ENCODE results near the gene OCLN.

DNA sequence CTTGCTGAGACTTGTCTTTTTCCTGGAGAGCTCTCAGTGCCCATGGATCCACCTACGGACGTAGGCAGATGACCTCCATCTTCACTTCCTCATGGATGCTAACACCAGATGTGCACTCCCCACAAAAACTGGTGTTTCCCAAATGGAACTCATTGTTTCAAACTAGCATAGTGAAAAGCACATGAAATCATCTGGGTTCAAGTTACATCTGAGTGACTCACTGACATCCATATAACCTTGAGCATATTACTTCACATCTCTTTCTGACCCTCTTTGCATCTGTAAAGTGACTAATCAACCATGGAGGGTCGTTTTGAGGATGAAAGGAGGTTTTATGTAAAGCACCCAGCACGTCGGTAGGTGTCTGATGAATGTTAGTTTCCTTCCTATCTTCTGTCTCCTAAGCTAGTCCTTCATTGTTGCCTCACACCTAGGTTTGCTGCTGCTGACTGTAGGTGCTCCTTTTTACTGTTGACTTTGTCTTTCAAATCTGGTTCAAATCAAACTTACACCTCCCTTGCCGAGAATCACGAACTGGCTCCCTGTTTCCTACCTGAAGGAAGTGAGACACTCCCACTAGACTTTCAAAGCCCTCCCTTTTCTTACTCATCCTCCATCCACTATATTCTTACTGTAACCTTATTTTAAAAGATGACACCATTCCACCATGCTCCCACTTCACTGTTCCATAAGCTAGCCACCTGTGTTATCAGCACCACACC lies 10.3 kb downstream of the OCLN start:
- TF ChIP-seq, protein P1, sequence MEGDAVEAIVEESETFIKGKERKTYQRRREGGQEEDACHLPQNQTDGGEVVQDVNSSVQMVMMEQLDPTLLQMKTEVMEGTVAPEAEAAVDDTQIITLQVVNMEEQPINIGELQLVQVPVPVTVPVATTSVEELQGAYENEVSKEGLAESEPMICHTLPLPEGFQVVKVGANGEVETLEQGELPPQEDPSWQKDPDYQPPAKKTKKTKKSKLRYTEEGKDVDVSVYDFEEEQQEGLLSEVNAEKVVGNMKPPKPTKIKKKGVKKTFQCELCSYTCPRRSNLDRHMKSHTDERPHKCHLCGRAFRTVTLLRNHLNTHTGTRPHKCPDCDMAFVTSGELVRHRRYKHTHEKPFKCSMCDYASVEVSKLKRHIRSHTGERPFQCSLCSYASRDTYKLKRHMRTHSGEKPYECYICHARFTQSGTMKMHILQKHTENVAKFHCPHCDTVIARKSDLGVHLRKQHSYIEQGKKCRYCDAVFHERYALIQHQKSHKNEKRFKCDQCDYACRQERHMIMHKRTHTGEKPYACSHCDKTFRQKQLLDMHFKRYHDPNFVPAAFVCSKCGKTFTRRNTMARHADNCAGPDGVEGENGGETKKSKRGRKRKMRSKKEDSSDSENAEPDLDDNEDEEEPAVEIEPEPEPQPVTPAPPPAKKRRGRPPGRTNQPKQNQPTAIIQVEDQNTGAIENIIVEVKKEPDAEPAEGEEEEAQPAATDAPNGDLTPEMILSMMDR (IDR thresholded peaks at IDR 0.05; ENCODE audit: insufficient read depth, low read length) = no peak
- TF ChIP-seq POLR2AphosphoS5 (IDR thresholded peaks at IDR 0.05; ENCODE audit: low read depth) = no peak
- no peak for TF ChIP-seq GABPA (IDR thresholded peaks at IDR 0.05; ENCODE audit: low read depth)
- TF ChIP-seq, protein P2, sequence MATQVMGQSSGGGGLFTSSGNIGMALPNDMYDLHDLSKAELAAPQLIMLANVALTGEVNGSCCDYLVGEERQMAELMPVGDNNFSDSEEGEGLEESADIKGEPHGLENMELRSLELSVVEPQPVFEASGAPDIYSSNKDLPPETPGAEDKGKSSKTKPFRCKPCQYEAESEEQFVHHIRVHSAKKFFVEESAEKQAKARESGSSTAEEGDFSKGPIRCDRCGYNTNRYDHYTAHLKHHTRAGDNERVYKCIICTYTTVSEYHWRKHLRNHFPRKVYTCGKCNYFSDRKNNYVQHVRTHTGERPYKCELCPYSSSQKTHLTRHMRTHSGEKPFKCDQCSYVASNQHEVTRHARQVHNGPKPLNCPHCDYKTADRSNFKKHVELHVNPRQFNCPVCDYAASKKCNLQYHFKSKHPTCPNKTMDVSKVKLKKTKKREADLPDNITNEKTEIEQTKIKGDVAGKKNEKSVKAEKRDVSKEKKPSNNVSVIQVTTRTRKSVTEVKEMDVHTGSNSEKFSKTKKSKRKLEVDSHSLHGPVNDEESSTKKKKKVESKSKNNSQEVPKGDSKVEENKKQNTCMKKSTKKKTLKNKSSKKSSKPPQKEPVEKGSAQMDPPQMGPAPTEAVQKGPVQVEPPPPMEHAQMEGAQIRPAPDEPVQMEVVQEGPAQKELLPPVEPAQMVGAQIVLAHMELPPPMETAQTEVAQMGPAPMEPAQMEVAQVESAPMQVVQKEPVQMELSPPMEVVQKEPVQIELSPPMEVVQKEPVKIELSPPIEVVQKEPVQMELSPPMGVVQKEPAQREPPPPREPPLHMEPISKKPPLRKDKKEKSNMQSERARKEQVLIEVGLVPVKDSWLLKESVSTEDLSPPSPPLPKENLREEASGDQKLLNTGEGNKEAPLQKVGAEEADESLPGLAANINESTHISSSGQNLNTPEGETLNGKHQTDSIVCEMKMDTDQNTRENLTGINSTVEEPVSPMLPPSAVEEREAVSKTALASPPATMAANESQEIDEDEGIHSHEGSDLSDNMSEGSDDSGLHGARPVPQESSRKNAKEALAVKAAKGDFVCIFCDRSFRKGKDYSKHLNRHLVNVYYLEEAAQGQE (IDR thresholded peaks at IDR 0.05; ENCODE audit: insufficient replicate concordance, low read depth) = no peak
- no peak for TF ChIP-seq SPI1 (IDR thresholded peaks at IDR 0.05; ENCODE audit: borderline replicate concordance, low read depth)

All from HL-60 (cell line).